ENCODE data around the gene FGD2.

The FGD2 gene, protein sequence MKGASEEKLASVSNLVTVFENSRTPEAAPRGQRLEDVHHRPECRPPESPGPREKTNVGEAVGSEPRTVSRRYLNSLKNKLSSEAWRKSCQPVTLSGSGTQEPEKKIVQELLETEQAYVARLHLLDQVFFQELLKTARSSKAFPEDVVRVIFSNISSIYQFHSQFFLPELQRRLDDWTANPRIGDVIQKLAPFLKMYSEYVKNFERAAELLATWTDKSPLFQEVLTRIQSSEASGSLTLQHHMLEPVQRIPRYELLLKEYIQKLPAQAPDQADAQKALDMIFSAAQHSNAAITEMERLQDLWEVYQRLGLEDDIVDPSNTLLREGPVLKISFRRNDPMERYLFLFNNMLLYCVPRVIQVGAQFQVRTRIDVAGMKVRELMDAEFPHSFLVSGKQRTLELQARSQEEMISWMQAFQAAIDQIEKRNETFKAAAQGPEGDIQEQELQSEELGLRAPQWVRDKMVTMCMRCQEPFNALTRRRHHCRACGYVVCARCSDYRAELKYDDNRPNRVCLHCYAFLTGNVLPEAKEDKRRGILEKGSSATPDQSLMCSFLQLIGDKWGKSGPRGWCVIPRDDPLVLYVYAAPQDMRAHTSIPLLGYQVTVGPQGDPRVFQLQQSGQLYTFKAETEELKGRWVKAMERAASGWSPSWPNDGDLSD

DNA sequence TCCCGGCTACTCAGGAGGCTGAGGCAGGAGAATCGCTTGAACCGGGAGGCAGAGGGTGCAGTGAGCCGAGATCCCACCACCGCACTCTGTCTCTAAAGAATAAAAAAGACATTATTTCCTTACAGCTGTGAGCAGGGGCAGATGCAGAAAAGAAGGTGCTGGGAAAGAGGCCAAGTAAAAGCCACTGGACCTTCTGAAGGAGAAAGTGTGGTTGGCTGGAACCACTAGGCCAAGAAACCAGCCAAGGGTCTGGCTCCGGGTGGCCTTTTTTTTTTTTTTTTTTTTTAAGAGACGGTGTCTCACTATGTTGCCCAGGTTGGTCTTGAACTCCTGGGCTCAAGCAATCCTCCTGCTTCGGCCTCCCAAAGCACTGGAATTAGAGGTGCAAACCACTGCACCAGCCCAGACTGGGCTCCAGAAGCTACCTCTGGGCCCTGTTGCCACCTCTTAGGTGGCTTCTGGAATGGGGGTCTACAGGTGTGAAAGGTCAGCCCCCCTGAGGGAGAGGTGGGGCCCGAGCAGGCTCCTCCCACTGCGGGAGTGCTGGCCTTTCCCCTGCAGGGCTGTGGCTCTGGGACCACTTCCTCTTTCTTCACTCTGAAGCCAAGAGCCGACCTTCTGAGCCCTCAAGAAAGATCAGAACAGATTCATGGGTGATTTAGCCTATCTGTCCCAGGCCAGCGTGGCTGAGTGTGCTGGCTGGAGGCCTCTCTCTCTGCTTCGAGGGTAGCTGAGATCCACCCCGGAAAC lies at the start of gene FGD2:
Gene FGD2, plus strand, starts transcription at position 595 of the 750 bp plus-strand sequence. CDS start 163 bp downstream, outside the sequence.
- DNase-seq, result peak; percentile 86

DNA sequence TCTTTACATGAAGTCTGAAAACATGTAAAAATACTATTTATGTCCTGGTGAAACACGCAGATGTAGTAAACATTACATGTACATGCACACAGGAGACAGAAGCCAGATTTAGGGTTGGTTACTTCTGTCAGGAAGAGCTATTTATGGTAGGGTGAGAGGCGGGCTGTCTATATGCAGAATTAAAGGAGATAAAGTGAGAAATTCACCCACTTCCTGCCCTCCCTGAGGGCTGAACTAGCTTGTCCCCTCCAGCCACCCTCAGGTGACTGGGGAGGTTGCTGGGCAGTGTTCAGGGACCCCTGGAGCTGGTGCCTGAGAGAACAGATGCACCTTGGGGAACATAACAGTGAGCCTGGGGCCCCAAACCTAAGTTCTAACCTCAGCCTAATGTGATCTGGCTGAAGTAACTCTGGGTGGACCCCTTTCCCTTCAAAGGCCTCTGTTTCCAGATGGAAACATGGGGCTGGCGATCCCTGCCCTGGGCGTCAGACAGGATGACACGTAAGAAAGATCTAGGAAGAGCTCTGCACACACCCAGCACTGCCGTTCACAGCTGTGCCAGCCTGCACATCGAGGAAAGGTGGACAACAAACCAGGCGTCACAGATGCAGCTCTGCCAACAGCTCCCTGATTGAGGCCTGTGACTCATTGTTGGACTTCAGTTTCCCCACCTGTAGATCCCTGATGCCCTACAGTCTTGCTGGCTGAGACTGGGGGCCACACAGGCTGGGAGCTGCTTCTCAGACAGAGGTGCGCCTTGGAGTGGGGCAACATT lies 49.6 kb upstream of the FGD2 start:
- DNase-seq, result no peak

DNA sequence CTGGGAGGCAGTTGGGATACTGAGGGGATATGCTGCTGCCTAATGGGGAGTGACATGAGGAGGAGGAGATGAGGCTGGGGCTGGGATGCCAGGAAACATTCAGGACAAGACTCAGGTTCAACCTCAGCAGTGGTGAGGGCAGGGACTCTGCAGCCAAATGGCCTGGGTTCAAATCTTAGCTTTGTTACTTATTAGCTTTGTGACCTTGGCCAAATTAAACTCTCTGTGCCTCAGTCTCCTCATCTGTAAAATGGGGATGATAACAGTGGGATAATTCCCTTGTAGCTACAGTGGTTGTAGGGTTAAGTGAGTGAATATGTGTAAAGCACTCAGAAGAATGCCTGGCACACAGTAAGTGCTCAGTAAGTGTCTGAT lies 49.0 kb upstream of the FGD2 start:
- no peak for DNase-seq

DNA sequence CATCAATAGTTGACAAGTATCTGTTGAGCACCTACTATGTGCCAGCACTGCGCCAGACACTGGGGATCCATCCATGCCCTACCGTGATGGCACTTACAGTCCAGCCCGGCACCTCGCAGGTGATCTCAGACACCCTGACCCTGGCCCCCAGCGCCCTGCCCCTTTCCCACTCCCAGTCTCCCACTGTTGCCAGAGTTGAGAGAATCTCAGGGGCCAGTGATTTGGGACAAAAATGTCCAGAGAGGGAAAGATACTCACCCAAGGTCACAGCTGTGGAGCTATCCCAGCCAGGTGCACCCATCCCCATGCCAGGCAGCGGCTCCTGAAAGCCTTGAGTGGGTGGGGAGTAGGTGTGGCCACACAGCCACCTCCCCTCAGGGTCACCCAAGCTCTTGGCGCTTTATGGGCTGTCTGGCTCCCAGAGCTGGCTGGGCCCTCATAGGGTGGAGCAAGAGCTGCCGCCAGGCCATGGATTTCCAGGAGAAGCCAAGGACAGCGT lies 47.6 kb upstream of the FGD2 start:
- no peak for DNase-seq

GRCh38 chr6:36958775-36959554 lies 46.5 kb upstream of the FGD2 start:
- DNase-seq, result no peak

DNA sequence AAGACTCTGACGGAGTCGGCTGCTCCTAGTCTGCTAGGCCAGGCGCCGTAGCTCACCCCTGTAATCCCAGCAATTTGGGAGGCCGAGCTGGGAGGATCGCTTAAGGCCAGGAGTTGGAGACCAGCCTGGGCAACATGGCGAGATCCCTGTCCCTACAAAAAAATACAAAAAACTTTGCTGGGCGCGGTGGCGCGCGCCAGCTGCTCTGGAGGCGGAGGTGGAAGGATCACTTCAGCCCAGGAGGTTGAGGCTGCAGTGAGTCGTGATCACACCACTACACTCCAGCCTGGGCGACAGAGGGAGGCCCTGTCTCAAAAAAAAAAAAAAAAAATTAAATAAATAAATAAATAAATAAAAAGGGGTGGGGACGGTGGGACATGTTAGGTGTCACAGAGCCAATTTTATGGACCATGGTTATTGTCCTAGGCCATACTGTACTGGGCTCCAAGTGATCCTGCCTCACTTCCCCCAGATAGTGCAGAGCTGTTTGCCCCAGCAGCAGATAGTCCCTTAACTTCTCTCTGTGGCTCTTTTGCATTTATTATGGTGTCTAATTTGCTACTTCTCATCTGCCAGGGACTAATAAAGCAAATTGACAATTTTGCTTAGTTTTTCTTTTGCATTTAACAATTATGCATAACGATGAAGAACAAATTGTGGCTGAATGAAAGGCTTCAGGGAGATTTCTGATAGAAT lies 45.8 kb upstream of the FGD2 start:
- DNase-seq, result no peak

- no peak for DNase-seq
These were observed 43.7 kb upstream of the FGD2 start for GRCh38 chr6:36961441-36962435.

- DNase-seq, result peak; percentile 96
These were observed 42.6 kb upstream of the FGD2 start for GRCh38 chr6:36962874-36963273.

DNA sequence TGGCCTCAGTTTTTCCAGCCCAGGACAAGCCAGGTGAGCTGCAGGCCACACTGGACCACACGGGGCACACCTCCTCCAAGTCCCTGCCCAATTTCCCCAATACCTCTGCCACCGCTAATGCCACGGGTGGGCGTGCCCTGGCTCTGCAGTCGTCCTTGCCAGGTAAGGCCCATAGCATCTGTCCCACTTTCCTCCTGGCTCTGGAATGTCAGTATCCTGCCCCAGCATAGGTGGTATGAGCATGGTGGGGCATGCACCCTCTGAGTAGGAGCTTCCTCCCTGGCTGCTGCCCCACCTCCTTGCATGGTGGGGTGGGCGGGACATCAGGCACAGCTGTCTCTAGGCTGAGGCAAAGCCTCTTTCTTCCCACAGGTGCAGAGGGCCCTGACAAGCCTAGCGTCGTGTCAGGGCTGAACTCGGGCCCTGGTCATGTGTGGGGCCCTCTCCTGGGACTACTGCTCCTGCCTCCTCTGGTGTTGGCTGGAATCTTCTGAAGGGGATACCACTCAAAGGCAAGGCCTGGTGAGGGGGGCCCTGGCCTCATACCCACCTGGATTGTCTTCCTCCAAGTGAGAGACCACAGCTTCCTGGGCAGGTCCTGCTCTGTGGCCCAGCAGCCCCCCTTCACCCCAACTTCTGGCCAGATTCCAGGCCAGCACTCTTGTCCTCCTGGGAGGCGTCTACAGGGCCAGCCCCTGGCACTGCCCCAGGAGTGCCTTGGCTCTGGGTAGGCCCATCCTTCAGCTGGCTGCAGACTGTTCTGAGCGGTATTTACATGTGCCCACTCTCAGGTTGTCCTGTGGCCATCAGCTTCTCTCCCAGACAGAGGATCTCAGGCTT lies 41.8 kb upstream of the FGD2 start:
- no peak for DNase-seq

GRCh38 chr6:36964349-36964748 lies 41.1 kb upstream of the FGD2 start:
- DNase-seq, result no peak

GRCh38 chr6:36964908-36965307 lies 40.5 kb upstream of the FGD2 start:
- DNase-seq, result no peak

GRCh38 chr6:36967301-36967700 lies 38.2 kb upstream of the FGD2 start:
- DNase-seq, result no peak

DNA sequence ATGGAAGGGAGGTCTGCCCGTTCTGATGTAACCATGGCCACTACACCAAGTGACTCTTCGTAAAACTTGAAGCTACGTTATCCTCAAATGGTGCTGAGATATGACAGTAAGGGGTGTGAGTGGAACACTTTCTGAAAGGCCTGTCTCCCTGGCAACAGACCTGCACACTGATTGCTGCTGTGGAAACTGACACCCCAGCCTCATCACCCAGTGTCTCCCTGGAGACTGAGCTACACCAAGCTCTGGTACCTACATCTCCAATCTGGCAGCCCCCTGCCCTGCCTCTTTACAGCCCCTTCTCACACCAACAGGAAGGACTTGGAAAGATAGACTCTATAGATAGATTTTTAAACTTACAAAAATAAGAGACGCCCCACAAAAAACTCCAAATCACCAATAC lies 37.7 kb upstream of the FGD2 start:
- no peak for DNase-seq

DNA sequence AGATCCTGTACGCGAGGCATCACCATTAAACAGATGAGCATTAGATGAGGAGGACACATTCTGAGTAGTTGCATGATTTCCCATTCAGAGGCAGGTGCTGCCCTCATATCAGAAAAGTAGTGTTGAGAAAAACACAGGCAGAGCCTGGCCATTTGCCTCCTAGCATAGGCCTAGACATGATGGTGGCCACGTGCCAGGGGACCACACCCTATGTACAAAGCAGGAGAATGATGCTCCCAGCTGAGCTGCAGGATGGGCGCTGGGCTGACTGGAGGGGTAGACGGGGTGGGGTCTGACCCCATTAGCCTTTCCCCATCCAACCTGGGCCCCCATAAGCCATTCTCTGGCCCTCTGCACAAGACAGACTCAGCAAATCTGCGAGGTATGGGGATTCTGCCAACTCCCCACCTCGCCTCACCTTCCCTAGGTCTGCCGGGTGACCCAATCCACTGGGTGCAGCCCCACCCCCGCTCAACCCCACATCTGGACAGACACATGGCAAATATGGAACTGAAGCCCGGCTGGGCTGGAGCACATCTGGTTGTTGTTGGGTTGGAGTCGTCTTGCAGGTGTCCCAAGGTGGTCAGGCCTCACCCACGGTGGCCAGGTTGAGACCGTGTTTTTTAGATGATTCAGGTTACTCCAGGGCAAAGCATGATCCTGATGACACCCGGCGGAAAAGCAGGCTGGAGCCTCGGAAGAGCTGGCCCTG lies 37.0 kb upstream of the FGD2 start:
- no peak for DNase-seq

DNA sequence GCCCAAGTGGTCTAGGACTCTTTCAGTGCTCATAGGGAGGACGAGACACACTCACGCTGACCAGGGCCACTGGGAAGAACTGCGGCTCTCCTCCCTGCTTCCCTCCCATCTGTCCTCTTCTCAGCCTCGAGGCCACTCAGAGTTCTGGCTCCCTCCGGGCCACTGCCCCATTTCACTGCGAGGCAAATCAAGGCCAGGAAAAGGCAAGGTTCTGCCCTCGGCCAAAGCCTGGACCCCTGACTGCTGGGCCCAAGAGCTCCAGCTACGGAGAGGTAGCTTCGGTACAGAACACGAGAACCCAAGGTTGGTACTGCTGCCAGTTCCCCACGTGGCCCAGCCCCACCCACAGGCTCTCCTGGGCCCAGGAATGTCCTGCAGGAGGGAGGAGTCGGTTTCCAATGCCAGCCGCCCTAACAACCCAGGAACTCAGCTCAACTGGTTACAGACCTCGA lies 36.2 kb upstream of the FGD2 start:
- no peak for DNase-seq

- DNase-seq, result no peak
These were observed 35.2 kb upstream of the FGD2 start for GRCh38 chr6:36969988-36970891.
